ENCODE data around the gene RAD51B.

DNA sequence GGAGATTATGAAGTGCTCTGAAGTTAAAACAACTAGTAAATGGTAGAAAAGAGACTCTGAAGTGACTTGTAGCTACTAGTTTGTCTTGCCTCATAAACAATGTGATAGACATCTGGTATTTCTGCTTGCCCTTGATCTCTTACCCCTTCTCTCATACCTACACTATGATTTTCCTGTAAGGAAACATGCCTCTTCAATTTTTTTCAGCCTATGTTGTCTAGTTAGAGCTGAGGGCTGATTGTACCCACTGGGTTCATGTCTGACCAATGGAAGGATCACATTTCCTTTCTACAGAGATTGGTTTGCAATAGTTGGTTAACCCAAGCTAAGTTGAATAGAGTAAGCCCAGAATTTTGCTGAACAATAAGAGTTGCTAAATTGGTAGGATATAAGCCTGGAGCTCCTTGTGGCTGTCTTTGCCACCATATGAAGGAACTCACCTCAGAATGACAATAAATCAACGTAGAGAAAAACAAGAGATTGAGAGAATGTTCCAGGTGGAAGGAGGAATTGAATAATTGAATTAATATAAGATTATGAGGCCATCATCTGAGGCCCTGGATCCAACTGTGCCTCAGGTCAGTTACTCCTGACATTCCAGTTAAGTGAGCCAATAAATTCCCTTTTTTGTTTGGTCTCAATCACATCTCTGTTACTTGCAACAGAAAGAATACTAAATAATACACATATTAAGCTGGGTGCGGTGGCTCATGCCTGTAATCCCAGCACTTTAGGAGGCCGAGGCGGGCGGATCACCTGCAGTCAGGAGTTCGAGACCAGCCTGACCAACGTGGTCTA is 626.9 kb downstream of the RAD51B start:
- TF ChIP-seq, protein P1, sequence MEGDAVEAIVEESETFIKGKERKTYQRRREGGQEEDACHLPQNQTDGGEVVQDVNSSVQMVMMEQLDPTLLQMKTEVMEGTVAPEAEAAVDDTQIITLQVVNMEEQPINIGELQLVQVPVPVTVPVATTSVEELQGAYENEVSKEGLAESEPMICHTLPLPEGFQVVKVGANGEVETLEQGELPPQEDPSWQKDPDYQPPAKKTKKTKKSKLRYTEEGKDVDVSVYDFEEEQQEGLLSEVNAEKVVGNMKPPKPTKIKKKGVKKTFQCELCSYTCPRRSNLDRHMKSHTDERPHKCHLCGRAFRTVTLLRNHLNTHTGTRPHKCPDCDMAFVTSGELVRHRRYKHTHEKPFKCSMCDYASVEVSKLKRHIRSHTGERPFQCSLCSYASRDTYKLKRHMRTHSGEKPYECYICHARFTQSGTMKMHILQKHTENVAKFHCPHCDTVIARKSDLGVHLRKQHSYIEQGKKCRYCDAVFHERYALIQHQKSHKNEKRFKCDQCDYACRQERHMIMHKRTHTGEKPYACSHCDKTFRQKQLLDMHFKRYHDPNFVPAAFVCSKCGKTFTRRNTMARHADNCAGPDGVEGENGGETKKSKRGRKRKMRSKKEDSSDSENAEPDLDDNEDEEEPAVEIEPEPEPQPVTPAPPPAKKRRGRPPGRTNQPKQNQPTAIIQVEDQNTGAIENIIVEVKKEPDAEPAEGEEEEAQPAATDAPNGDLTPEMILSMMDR (IDR thresholded peaks at IDR 0.05), result no peak
- no peak for TF ChIP-seq POLR2A (IDR thresholded peaks at IDR 0.05)
